A549 (cell line): Measurements from ENCODE around the gene NUP205. TPM values are rescaled to one million over a fixed set of nuclear protein-coding genes. Genes with fewer than 3 reads are reported as not detected.
A peak's percentile ranks its signal among the peaks of the same experiment; 100 is the strongest.

ENCODE experiments used
- ATAC-seq, 2 experiments: fragments of 200-7000 bp in 1 of 2; fragments of >200 bp in 1 of 2; cut with Nextera tagmentation in 1 of 2; cut with Tn5 transposase in 1 of 2; 3 replicates each; pipeline versions ENCODE4 v1.8.0 to v1.9.1; 2018 to 2020; ENCODE audit warnings: mild to moderate bottlenecking in 1 of 2, moderate library complexity in 1 of 2
- CTCF ChIA-PET: fragments of 300-600 bp; sonication (Branson Sonifier 250); formaldehyde crosslinking; extraction: SDS; loops from one replicate; lab custom pipeline; 2021; ENCODE audit warnings: antibody characterized with exemption, inconsistent platforms; lab: Yijun Ruan, JAX
- POLR2A ChIA-PET: fragments of 350-600 bp; formaldehyde crosslinking; extraction: SDS; loops from one replicate; lab custom pipeline; 2021; ENCODE audit warnings: antibody characterized with exemption, inconsistent platforms; lab: Yijun Ruan, JAX
- DNase-seq, 2 experiments: peaks; one replicate each; pipeline versions ENCODE4 v3.0.0 to v3.0.0-alpha.2; 2011 to 2016; ENCODE audit warnings: low read depth in 1 of 2, low spot score in 1 of 2
- FAIRE-seq: peaks from 2 replicates; lab custom pipeline; 2011; peaks lifted over from hg19 to GRCh38; lab: Jason Lieb, UNC
- H3K27ac ChIP-seq, 2 experiments: fragments of >200 bp; sonication (Bioruptor Twin); formaldehyde crosslinking; 3 replicates each; pipeline ENCODE4 v1.5.1; 2016 to 2017
- H3K4me1 ChIP-seq: fragments of >200 bp; sonication (Bioruptor Twin); formaldehyde crosslinking; 3 replicates; pipeline ENCODE4 v1.6.1; 2016
- H3K4me2 ChIP-seq: fragments of >200 bp; sonication (Bioruptor Twin); formaldehyde crosslinking; 3 replicates; pipeline ENCODE4 v1.6.1; 2016
- H3K4me3 ChIP-seq: fragments of >200 bp; sonication (Bioruptor Twin); formaldehyde crosslinking; 3 replicates; pipeline ENCODE4 v1.5.1; 2016
- H3K9me3 ChIP-seq: fragments of >200 bp; sonication (Bioruptor Twin); formaldehyde crosslinking; 3 replicates; pipeline ENCODE4 v1.6.1; 2016
- BHLHE40 ChIP-seq: IDR thresholded peaks from 2 replicates; pipeline ENCODE4 v1.6.1; 2012; ENCODE audit warnings: low read depth, low read length, inconsistent platforms
- CBX2 ChIP-seq: fragments of 200-600 bp; sonication (generic); IDR thresholded peaks from 2 replicates; pipeline ENCODE4 v1.6.1; 2016; ENCODE audit warnings: low read depth, mild to moderate bottlenecking, borderline replicate concordance
- CBX8 ChIP-seq: fragments of 200-600 bp; sonication (generic); IDR thresholded peaks from 2 replicates; pipeline ENCODE4 v1.6.1; 2016
- CHD2 ChIP-seq: fragments of 150-350 bp; IDR thresholded peaks from 2 replicates; pipeline ENCODE4 v1.6.1; 2014; ENCODE audit warnings: low read length; ENCODE audit not compliant: partially characterized antibody
- EHF ChIP-seq: fragments of 250-450 bp; sonication (Bioruptor Pico); IDR thresholded peaks from 2 replicates; pipeline ENCODE4 v1.5.0; 2020; ENCODE audit warnings: mild to moderate bottlenecking
- ELK1 ChIP-seq: fragments of 150-350 bp; IDR thresholded peaks from 2 replicates; pipeline ENCODE4 v1.6.1; 2014; ENCODE audit warnings: low read depth, mild to moderate bottlenecking, low read length
- EP300 ChIP-seq, 2 experiments: fragments of >200 bp; sonication (Bioruptor Twin); formaldehyde crosslinking; IDR thresholded peaks; 2 replicates in 1 of 2; 3 replicates in 1 of 2; pipeline ENCODE4 v1.6.1; 2016 to 2017
- ESRRA ChIP-seq: fragments of 150-350 bp; IDR thresholded peaks from 2 replicates; pipeline ENCODE4 v1.6.1; 2014; ENCODE audit warnings: mild to moderate bottlenecking, low read length, borderline replicate concordance
- FOSL2 ChIP-seq, 2 experiments: fragments of 450-650 bp in 1 of 2; fragments of >200 bp in 1 of 2; sonication (Bioruptor Twin) in 1 of 2; formaldehyde crosslinking; IDR thresholded peaks; 2 replicates each; pipeline versions ENCODE4 v1.5.0 to v1.6.1; 2016 to 2020; ENCODE audit warnings: mild to moderate bottlenecking in 1 of 2, moderate library complexity in 1 of 2
- FOXS1 ChIP-seq: fragments of 250-450 bp; sonication (Bioruptor Pico); IDR thresholded peaks from 2 replicates; pipeline ENCODE4 v1.5.0; 2020; ENCODE audit warnings: mild to moderate bottlenecking, moderate library complexity
- GATA3 ChIP-seq: IDR thresholded peaks from 2 replicates; pipeline ENCODE4 v1.6.1; 2012; ENCODE audit warnings: borderline replicate concordance
- HOXA7 ChIP-seq: fragments of 250-450 bp; sonication (Bioruptor Pico); IDR thresholded peaks from 2 replicates; pipeline ENCODE4 v1.5.0; 2020; ENCODE audit warnings: mild to moderate bottlenecking, moderate library complexity
- HOXB13 ChIP-seq: fragments of 250-450 bp; sonication (Bioruptor Pico); IDR thresholded peaks from 2 replicates; pipeline ENCODE4 v1.5.0; 2020; ENCODE audit warnings: low read depth, mild to moderate bottlenecking, moderate library complexity
- HOXB5 ChIP-seq: fragments of 250-450 bp; sonication (Bioruptor Pico); IDR thresholded peaks from 2 replicates; pipeline ENCODE4 v1.5.0; 2020; ENCODE audit warnings: mild to moderate bottlenecking, moderate library complexity
- JUNB ChIP-seq: fragments of >200 bp; sonication (Bioruptor Twin); formaldehyde crosslinking; IDR thresholded peaks from 2 replicates; pipeline ENCODE4 v1.6.1; 2016
- MAFK ChIP-seq: fragments of 450-650 bp; IDR thresholded peaks from 2 replicates; pipeline ENCODE4 v1.6.1; 2014; ENCODE audit not compliant: partially characterized antibody
- MAZ ChIP-seq: fragments of 150-350 bp; IDR thresholded peaks from 2 replicates; pipeline ENCODE4 v1.6.1; 2014; ENCODE audit warnings: antibody characterized with exemption, low read depth, low read length, borderline replicate concordance
- POLR2AphosphoS2 ChIP-seq: conservative IDR thresholded peaks from 2 replicates; pipeline ENCODE4 v1.6.1; 2012; ENCODE audit warnings: low read length, improper control_type of control experiment, inconsistent platforms
- RARB ChIP-seq: fragments of 250-450 bp; sonication (Bioruptor Pico); IDR thresholded peaks from 2 replicates; pipeline ENCODE4 v1.8.0; 2021; ENCODE audit warnings: mild to moderate bottlenecking, moderate library complexity
- RNF2 ChIP-seq: fragments of 200-600 bp; sonication (generic); IDR thresholded peaks from 2 replicates; pipeline ENCODE4 v1.6.1; 2016; ENCODE audit warnings: low read depth, mild to moderate bottlenecking, antibody characterized with exemption, moderate library complexity, borderline replicate concordance
- TFCP2L1 ChIP-seq: fragments of 250-450 bp; sonication (Bioruptor Pico); IDR thresholded peaks from 2 replicates; pipeline ENCODE4 v1.5.0; 2021; ENCODE audit warnings: mild to moderate bottlenecking
- TP53 ChIP-seq: fragments of 250-450 bp; sonication (Bioruptor Pico); IDR thresholded peaks from 2 replicates; pipeline ENCODE4 v1.5.0; 2021; ENCODE audit warnings: mild to moderate bottlenecking, moderate library complexity
- USF2 ChIP-seq: fragments of 450-650 bp; IDR thresholded peaks from 2 replicates; pipeline ENCODE4 v1.6.1; 2014; ENCODE audit warnings: antibody characterized with exemption
- ZSCAN20 ChIP-seq: fragments of 250-450 bp; sonication (Bioruptor Pico); IDR thresholded peaks from 2 replicates; pipeline ENCODE4 v1.8.0; 2022; ENCODE audit warnings: mild to moderate bottlenecking, moderate library complexity
- WGBS: methylation state at CpG from one replicate; pipeline ENCODE4 v1.1.6; 2017; ENCODE audit errors: missing lambda C conversion rate; 5-methylcytosine and 5-hydroxymethylcytosine counted together
- polyA plus RNA-seq, 4 experiments: library from polyadenylated mRNA; depleted of rRNA in 3 of 4; stranded (reverse); fragments of >200 nt; fragmentation: RNase III in 1 of 4; extraction: RNeasy Plus Mini Kit Qiagen cat#74134 plus additional on column Dnase treatment in 1 of 4; gene quantifications; 2 replicates in 3 of 4; 3 replicates in 1 of 4; pipeline ENCODE4 v1.2.3, GENCODE V29; 2011 to 2017
- TF ChIP-seq, protein P1 (sequence below): fragments of >200 bp; sonication (Bioruptor Twin); formaldehyde crosslinking; IDR thresholded peaks from 3 replicates; pipeline ENCODE4 v1.5.1; 2016
- TF ChIP-seq, protein P2 (sequence below): fragments of 250-450 bp; sonication (Bioruptor Pico); IDR thresholded peaks from 2 replicates; pipeline ENCODE4 v1.5.0; 2021; ENCODE audit warnings: mild to moderate bottlenecking, moderate library complexity, borderline replicate concordance
- TF ChIP-seq, protein P3 (sequence below): IDR thresholded peaks from 2 replicates; pipeline ENCODE4 v1.6.1; 2012

Gene NUP205
- polyA plus RNA-seq, 2 of the 4 experiments (the other 2 are of a cell fraction) = 55.0 to 119 TPM

- no peak overlapping the region for H3K4me3 ChIP-seq
- no peak overlapping the region for H3K4me2 ChIP-seq
- DNase-seq (no peak), ATAC-seq (0 out of 6 replicates have a peak, but pooled peaks of 1 of the 2 experiments have one; percentile 19), FAIRE-seq (no peak)
- H3K9me3 ChIP-seq = no peaks in the 10 kb centered on the region
- 95% methylated on average over 4 of the region's 4 CpGs for WGBS
- H3K4me1 ChIP-seq = no peaks in the 10 kb centered on the region
- no peak for TF ChIP-seq RNF2
- TF ChIP-seq CBX8 = no peak
- TF ChIP-seq GATA3 = no peak
- TF ChIP-seq CBX2 = no peak
- TF ChIP-seq HOXB5 = no peak
- TF ChIP-seq EHF (CRISPR knock-in tag) = no peak
- TF ChIP-seq BHLHE40 = no peak
- no peak for TF ChIP-seq ELK1
- no peak for TF ChIP-seq RARB (CRISPR knock-in tag)
- no peak for TF ChIP-seq EP300 (IDR thresholded peaks at IDR 0.05)
- TF ChIP-seq JUNB = no peak
- TF ChIP-seq ZSCAN20 (CRISPR knock-in tag) = no peak
- TF ChIP-seq TP53 (CRISPR knock-in tag) = no peak
- ChIA-PET POLR2A (no interaction called here), CTCF (interaction anchor here (0.7 to 1.8 kb wide), 2 partner anchors 17 kb away, joined by 3 to 4 read pairs; no protein-coding TSS in a partner anchor)
- H3K27ac ChIP-seq = no peak overlapping the region
Observed at GRCh38 chr7:135693558-135693957, 135.8 kb downstream of the NUP205 start.

DNA sequence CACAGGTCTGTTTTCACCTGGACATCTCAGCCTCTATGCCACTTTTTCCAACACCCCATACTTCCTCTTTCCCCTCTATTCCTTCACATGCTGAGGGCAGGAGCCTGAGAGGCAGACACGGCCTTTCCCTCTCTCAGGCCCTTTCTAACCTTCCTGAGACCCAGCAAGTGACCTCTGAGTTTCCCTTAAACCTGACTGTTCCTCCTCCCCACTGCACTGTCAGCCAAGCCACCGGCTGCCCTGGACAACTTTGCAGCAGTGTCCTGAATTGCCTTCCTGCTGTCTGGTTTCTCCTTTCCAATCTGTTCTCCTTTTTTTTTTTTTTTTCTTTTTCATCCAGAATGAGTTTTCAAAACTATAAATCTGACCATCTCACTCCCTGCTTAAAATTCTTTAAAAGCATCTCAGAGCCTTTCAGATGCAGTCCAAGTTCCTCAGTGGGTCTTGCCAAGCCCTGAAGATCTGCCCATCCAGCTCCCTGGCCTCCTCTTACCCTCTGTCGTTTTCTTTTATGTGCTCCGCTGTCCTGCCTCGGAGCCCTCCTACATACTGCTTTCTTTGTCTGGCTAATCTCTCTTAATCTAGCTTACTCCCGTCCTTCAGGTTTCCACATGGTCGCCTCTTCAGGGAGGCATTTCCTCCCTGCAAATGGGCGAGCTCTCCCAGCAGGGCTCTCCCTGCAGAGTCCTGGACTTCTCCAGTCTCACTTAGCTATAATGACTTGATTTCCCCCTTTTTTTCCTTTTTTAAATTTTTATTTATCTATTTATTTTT, 139.7 kb downstream of the NUP205 start:
- ChIA-PET CTCF (interaction anchor here (0.6 to 4.7 kb wide), 3 partner anchors 13 to 348 kb away, joined by 3 to 17 read pairs (median 3); no protein-coding TSS in a partner anchor), POLR2A (no interaction called here)
- FAIRE-seq = no peak

More for the DNA sequence above, 139.7 kb downstream of the NUP205 start:
- no peaks in the 10 kb centered on the region for H3K4me1 ChIP-seq
- TF ChIP-seq ESRRA (no peak), TFCP2L1 (CRISPR knock-in tag) (no peak), CBX8 (no peak), CHD2 (no peak), FOSL2 (IDR thresholded peaks at IDR 0.05) (no peak), FOSL2 (CRISPR knock-in tag; IDR thresholded peaks at IDR 0.05) (no peak), JUNB (no peak), HOXA7 (CRISPR knock-in tag) (no peak), TP53 (CRISPR knock-in tag) (no peak), FOXS1 (CRISPR knock-in tag) (no peak), MAFK (no peak), HOXB13 (CRISPR knock-in tag) (no peak), POLR2AphosphoS2 (no peak), USF2 (no peak), MAZ (no peak), RNF2 (no peak), BHLHE40 (no peak)
- TF ChIP-seq, protein P1, sequence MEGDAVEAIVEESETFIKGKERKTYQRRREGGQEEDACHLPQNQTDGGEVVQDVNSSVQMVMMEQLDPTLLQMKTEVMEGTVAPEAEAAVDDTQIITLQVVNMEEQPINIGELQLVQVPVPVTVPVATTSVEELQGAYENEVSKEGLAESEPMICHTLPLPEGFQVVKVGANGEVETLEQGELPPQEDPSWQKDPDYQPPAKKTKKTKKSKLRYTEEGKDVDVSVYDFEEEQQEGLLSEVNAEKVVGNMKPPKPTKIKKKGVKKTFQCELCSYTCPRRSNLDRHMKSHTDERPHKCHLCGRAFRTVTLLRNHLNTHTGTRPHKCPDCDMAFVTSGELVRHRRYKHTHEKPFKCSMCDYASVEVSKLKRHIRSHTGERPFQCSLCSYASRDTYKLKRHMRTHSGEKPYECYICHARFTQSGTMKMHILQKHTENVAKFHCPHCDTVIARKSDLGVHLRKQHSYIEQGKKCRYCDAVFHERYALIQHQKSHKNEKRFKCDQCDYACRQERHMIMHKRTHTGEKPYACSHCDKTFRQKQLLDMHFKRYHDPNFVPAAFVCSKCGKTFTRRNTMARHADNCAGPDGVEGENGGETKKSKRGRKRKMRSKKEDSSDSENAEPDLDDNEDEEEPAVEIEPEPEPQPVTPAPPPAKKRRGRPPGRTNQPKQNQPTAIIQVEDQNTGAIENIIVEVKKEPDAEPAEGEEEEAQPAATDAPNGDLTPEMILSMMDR = no peak
- TF ChIP-seq, protein P2, sequence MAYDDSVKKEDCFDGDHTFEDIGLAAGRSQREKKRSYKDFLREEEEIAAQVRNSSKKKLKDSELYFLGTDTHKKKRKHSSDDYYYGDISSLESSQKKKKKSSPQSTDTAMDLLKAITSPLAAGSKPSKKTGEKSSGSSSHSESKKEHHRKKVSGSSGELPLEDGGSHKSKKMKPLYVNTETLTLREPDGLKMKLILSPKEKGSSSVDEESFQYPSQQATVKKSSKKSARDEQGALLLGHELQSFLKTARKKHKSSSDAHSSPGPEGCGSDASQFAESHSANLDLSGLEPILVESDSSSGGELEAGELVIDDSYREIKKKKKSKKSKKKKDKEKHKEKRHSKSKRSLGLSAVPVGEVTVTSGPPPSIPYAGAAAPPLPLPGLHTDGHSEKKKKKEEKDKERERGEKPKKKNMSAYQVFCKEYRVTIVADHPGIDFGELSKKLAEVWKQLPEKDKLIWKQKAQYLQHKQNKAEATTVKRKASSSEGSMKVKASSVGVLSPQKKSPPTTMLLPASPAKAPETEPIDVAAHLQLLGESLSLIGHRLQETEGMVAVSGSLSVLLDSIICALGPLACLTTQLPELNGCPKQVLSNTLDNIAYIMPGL = no peak
- TF ChIP-seq, protein P3, sequence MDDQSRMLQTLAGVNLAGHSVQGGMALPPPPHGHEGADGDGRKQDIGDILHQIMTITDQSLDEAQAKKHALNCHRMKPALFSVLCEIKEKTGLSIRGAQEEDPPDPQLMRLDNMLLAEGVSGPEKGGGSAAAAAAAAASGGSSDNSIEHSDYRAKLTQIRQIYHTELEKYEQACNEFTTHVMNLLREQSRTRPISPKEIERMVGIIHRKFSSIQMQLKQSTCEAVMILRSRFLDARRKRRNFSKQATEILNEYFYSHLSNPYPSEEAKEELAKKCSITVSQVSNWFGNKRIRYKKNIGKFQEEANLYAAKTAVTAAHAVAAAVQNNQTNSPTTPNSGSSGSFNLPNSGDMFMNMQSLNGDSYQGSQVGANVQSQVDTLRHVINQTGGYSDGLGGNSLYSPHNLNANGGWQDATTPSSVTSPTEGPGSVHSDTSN = no peak
- H3K9me3 ChIP-seq = no peaks in the 10 kb centered on the region
- ATAC-seq (no peak), DNase-seq (no peak)
- H3K27ac ChIP-seq = no peak overlapping the region
- H3K4me3 ChIP-seq = no peak overlapping the region
- 77% methylated on average over 8 of the region's 8 CpGs for WGBS
- H3K4me2 ChIP-seq = no peak overlapping the region
